ENCODE measurements around the gene MTG1. TPM values are rescaled to one million over a fixed set of nuclear protein-coding genes. Genes with fewer than 3 reads are reported as not detected.

Gene MTG1
- total and polyA plus RNA-seq, 4 donors: 23.4 to 91.2 (median 42.8) TPM

Small RNA genes lying within 50 kb of the gene (small RNA-seq; reads per million reads assigned to genes)
- gene AL360181.4 (ENCODE audit: low replicate concordance): not detected
- not detected for gene BANF1P2 (ENCODE audit: low replicate concordance)
- gene MIR3944 (ENCODE audit: low replicate concordance): not detected

Other genes with a start within 250 kb of the MTG1 start
- gene KNDC1, start 233.9 kb upstream of the MTG1 start, total RNA-seq: 10 to 100 TPM in 1 of 2 donors, 1 to 10 TPM in 1; 8.3 to 14.3 TPM
- 10 to 100 TPM; 32.8 to 35.8 TPM for gene KNDC1, start 233.9 kb upstream of the MTG1 start, polyA plus RNA-seq (ENCODE audit: insufficient read length in 2 of 2)
- not detected for gene UTF1, start 163.9 kb upstream of the MTG1 start, total RNA-seq
- not detected for gene UTF1, start 163.9 kb upstream of the MTG1 start, polyA plus RNA-seq (ENCODE audit: insufficient read length in 2 of 2)
- gene VENTX, start 156.3 kb upstream of the MTG1 start, total RNA-seq: under 1 TPM in 1 of 2 donors, not detected in 1; 0.06 TPM
- under 1 TPM; 0.14 to 0.24 TPM for gene VENTX, start 156.3 kb upstream of the MTG1 start, polyA plus RNA-seq (ENCODE audit: insufficient read length in 2 of 2)
- gene ADAM8, start 117.3 kb upstream of the MTG1 start, total RNA-seq: 1 to 10 TPM; 1.7 to 3.9 TPM
- 1 to 10 TPM; 3.1 to 4.9 TPM for gene ADAM8, start 117.3 kb upstream of the MTG1 start, polyA plus RNA-seq (ENCODE audit: insufficient read length in 2 of 2)
- 10 to 100 TPM; 35.0 to 45.9 TPM for gene TUBGCP2, start 85.3 kb upstream of the MTG1 start, total RNA-seq
- gene TUBGCP2, start 85.3 kb upstream of the MTG1 start, polyA plus RNA-seq (ENCODE audit: insufficient read length in 2 of 2): 10 to 100 TPM; 70.4 to 81.4 TPM
- 10 to 100 TPM in 1 of 2 donors, 1 to 10 TPM in 1; 9.4 to 21.5 TPM for gene ZNF511, start 85.2 kb upstream of the MTG1 start, total RNA-seq
- gene ZNF511, start 85.2 kb upstream of the MTG1 start, polyA plus RNA-seq (ENCODE audit: insufficient read length in 2 of 2): 10 to 100 TPM; 22.6 to 25.8 TPM
- gene CALY, start 57.3 kb upstream of the MTG1 start, total RNA-seq: 10 to 100 TPM; 15.9 to 24.9 TPM
- 100 to 1,000 TPM; 230 to 251 TPM for gene CALY, start 57.3 kb upstream of the MTG1 start, polyA plus RNA-seq (ENCODE audit: insufficient read length in 2 of 2)
- gene PRAP1, start 46.8 kb upstream of the MTG1 start, total RNA-seq: 10 to 100 TPM in 1 of 2 donors, not detected in 1; 16.5 TPM
- under 1 TPM; 0.44 to 0.57 TPM for gene PRAP1, start 46.8 kb upstream of the MTG1 start, polyA plus RNA-seq (ENCODE audit: insufficient read length in 2 of 2)
- gene FUOM, start 36.1 kb upstream of the MTG1 start, total RNA-seq: 10 to 100 TPM in 1 of 2 donors, 1 to 10 TPM in 1; 3.4 to 22.6 TPM
- 1 to 10 TPM; 7.8 to 7.9 TPM for gene FUOM, start 36.1 kb upstream of the MTG1 start, polyA plus RNA-seq (ENCODE audit: insufficient read length in 2 of 2)
- gene ECHS1, start 20.8 kb upstream of the MTG1 start, total RNA-seq: 10 to 100 TPM; 52.1 to 94.0 TPM
- gene ECHS1, start 20.8 kb upstream of the MTG1 start, polyA plus RNA-seq (ENCODE audit: insufficient read length in 2 of 2): 100 to 1,000 TPM; 107 to 115 TPM
- gene PAOX, start 14.9 kb upstream of the MTG1 start, total RNA-seq: 1 to 10 TPM; 6.4 to 8.1 TPM
- 10 to 100 TPM; 11.5 to 13.4 TPM for gene PAOX, start 14.9 kb upstream of the MTG1 start, polyA plus RNA-seq (ENCODE audit: insufficient read length in 2 of 2)
- 1 to 10 TPM; 4.8 to 6.1 TPM for gene SPRN, start 30.5 kb downstream of the MTG1 start, total RNA-seq
- gene SPRN, start 30.5 kb downstream of the MTG1 start, polyA plus RNA-seq (ENCODE audit: insufficient read length in 2 of 2): 10 to 100 TPM; 38.9 to 42.5 TPM
- gene SCART1, start 59.8 kb downstream of the MTG1 start, total RNA-seq: 1 to 10 TPM; 1.7 to 2.9 TPM
- gene SCART1, start 59.8 kb downstream of the MTG1 start, polyA plus RNA-seq (ENCODE audit: insufficient read length in 2 of 2): 1 to 10 TPM; 1.9 to 2.7 TPM
- gene CYP2E1, start 133.2 kb downstream of the MTG1 start, total RNA-seq: 10 to 100 TPM in 1 of 2 donors, 1 to 10 TPM in 1; 5.0 to 12.7 TPM
- gene CYP2E1, start 133.2 kb downstream of the MTG1 start, polyA plus RNA-seq (ENCODE audit: insufficient read length in 2 of 2): 10 to 100 TPM; 18.1 to 21.6 TPM
- gene SYCE1, start 171.4 kb downstream of the MTG1 start, total RNA-seq: under 1 TPM; 0.40 to 0.83 TPM
- gene SYCE1, start 171.4 kb downstream of the MTG1 start, polyA plus RNA-seq (ENCODE audit: insufficient read length in 2 of 2): 1 to 10 TPM; 4.8 to 5.8 TPM
- gene FRG2B, start 232.6 kb downstream of the MTG1 start, total RNA-seq: not detected
- not detected for gene FRG2B, start 232.6 kb downstream of the MTG1 start, polyA plus RNA-seq (ENCODE audit: insufficient read length in 2 of 2)